ENCODE measurements around the gene TOMM40. TPM values are rescaled to one million over a fixed set of nuclear protein-coding genes. Genes with fewer than 3 reads are reported as not detected.

The TOMM40 gene
- total RNA-seq, 1 donor from 2014 or later, result 40.8 TPM

GRCh38 chr19:44942067-44942571, 51.1 kb downstream of the TOMM40 start, which contains the start of gene APOC4:
TSS of gene APOC4 (plus strand) at chr19:44942237. CDS start at chr19:44942278, 41 bp downstream.
- no peak within 1 kb of the TSS for H3K4me3 ChIP-seq
- DNase-seq (no peak), ATAC-seq (no peak)
- no peak within 1 kb of the TSS for H3K27ac ChIP-seq
- no peaks in the 10 kb centered on the region for H3K27me3 ChIP-seq (ENCODE audit: low read depth)
- no peaks in the 10 kb centered on the region for H3K9me3 ChIP-seq
- intact Hi-C loops (cut with DNase I), result no loop called here
- H3K4me1 ChIP-seq, result no peaks in the 10 kb centered on the region
- no peak for TF ChIP-seq CTCF (IDR thresholded peaks at IDR 0.05)
- no peaks in the 10 kb centered on the region for H3K36me3 ChIP-seq

GRCh38 chr19:44943801-44944249, 52.8 kb downstream of the TOMM40 start:
- intact Hi-C loops (cut with DNase I), result no loop called here
- Histone ChIP-seq H3K4me1 (no peaks in the 10 kb centered on the region), H3K36me3 (no peaks in the 10 kb centered on the region), H3K27ac (no peak overlapping the region), H3K9me3 (no peaks in the 10 kb centered on the region), H3K27me3 (ENCODE audit: low read depth) (no peaks in the 10 kb centered on the region), H3K4me3 (no peak overlapping the region)
- ATAC-seq (peak; percentile 75 to 86), DNase-seq (peak; percentile 90)
- TF ChIP-seq CTCF (IDR thresholded peaks at IDR 0.05), result peak; percentile 10

- Histone ChIP-seq H3K9me3 (no peaks in the 10 kb centered on the region), H3K27ac (no peak overlapping the region), H3K27me3 (ENCODE audit: low read depth) (no peaks in the 10 kb centered on the region), H3K4me1 (peaks cover 9% of the 10 kb centered on the region), H3K36me3 (peaks cover 16% of the 10 kb centered on the region), H3K4me3 (no peak overlapping the region)
- intact Hi-C loops (cut with DNase I), result no loop called here
- DNase-seq (no peak), ATAC-seq (no peak)
- no peak for TF ChIP-seq CTCF (IDR thresholded peaks at IDR 0.05)
Observed at GRCh38 chr19:44947041-44947581, 56.1 kb downstream of the TOMM40 start.

- intact Hi-C loops (cut with DNase I), result no loop called here
- no peak for TF ChIP-seq CTCF (IDR thresholded peaks at IDR 0.05)
- ATAC-seq (no peak), DNase-seq (no peak)
- peaks cover 16% of the 10 kb centered on the region for H3K36me3 ChIP-seq
- no peaks in the 10 kb centered on the region for H3K9me3 ChIP-seq
- H3K4me3 ChIP-seq, result no peak overlapping the region
- H3K27me3 ChIP-seq (ENCODE audit: low read depth), result no peaks in the 10 kb centered on the region
- H3K27ac ChIP-seq, result no peak overlapping the region
- H3K4me1 ChIP-seq, result peaks cover 9% of the 10 kb centered on the region
Observed at GRCh38 chr19:44948237-44948636, 57.2 kb downstream of the TOMM40 start.

- H3K27ac ChIP-seq, result no peak overlapping the region
- H3K27me3 ChIP-seq (ENCODE audit: low read depth), result no peaks in the 10 kb centered on the region
- H3K9me3 ChIP-seq, result no peaks in the 10 kb centered on the region
- peaks cover 14% of the 10 kb centered on the region for H3K4me1 ChIP-seq
- H3K36me3 ChIP-seq, result peaks cover 16% of the 10 kb centered on the region
- no peak for DNase-seq
- H3K4me3 ChIP-seq, result no peak overlapping the region
- intact Hi-C loops (cut with DNase I), result no loop called here
- no peak for TF ChIP-seq CTCF (IDR thresholded peaks at IDR 0.05)
- no peak for ATAC-seq
Observed at GRCh38 chr19:44948763-44949374, 57.8 kb downstream of the TOMM40 start.

Measured in lower lobe of right lung (tissue), 2 donors.